Transverse colon (tissue), 4 donors: ENCODE results near the gene MED15. TPM values are rescaled to one million over a fixed set of nuclear protein-coding genes. Genes with fewer than 3 reads are reported as not detected.
A peak's percentile ranks its signal among the peaks of the same experiment; 100 is the strongest.

Experiments
- DNase-seq: peaks from one replicate; pipeline ENCODE4 v3.0.0-alpha.2; 2019
- H3K27ac ChIP-seq, 4 donors: fragments of 200-600 bp; sonication (generic); 2 replicates each; pipeline ENCODE4 v1.5.1; 2016 to 2018; ENCODE audit warnings: inconsistent platforms in 4 of 4
- H3K27me3 ChIP-seq: fragments of 200-600 bp; sonication (generic); 2 replicates; pipeline ENCODE4 v1.5.1; 2017; ENCODE audit warnings: inconsistent platforms
- H3K36me3 ChIP-seq, 4 donors: fragments of 200-600 bp; sonication (generic); 2 replicates each; pipeline ENCODE4 v1.5.1; 2017 to 2019; ENCODE audit warnings: inconsistent platforms in 4 of 4
- H3K4me1 ChIP-seq, 4 donors: fragments of 200-600 bp; sonication (generic); 2 replicates each; pipeline ENCODE4 v1.5.1; 2017 to 2020; ENCODE audit warnings: inconsistent platforms in 4 of 4
- H3K4me3 ChIP-seq, 4 donors: fragments of 200-600 bp; sonication (generic); 1 replicate in 1 of 4; 2 replicates in 3 of 4; pipeline versions ENCODE4 v1.5.1 to v1.6.1; 2017 to 2019; ENCODE audit warnings: inconsistent platforms in 4 of 4
- H3K9me3 ChIP-seq, 2 donors: fragments of 200-600 bp; sonication (generic); 2 replicates each; pipeline ENCODE4 v1.5.1; 2017 to 2019; ENCODE audit warnings: inconsistent platforms in 2 of 2
- CTCF ChIP-seq, 5 experiments: fragments of 200-600 bp in 3 of 5; fragments of 450-650 bp in 2 of 5; sonication (generic) in 3 of 5; IDR thresholded peaks; 1 replicate in 2 of 5; 2 replicates in 3 of 5; pipeline ENCODE4 v1.5.1; 2016 to 2017; ENCODE audit warnings: antibody characterized with exemption in 5 of 5, inconsistent platforms in 3 of 5, mild to moderate bottlenecking in 2 of 5, moderate library complexity in 1 of 5
- EP300 ChIP-seq: sonication (generic); formaldehyde crosslinking; IDR thresholded peaks from one replicate; pipeline ENCODE4 v1.6.1; 2017; ENCODE audit warnings: antibody characterized with exemption, low read depth
- POLR2A ChIP-seq: fragments of 450-650 bp; IDR thresholded peaks from one replicate; pipeline ENCODE4 v1.6.1; 2016; ENCODE audit warnings: antibody characterized with exemption, mild to moderate bottlenecking, moderate library complexity
- POLR2AphosphoS5 ChIP-seq, 3 donors: sonication (generic); formaldehyde crosslinking; IDR thresholded peaks; one replicate each; pipeline ENCODE4 v1.6.1; 2016; ENCODE audit warnings: antibody characterized with exemption in 3 of 3
- WGBS, 2 donors: methylation state at CpG; one replicate each; pipeline ENCODE4 v1.1.5; 2018; ENCODE audit warnings: low coverage in 1 of 2; 5-methylcytosine and 5-hydroxymethylcytosine counted together
- in situ Hi-C, 4 donors: fragments of 200-750 bp; cut with MboI; loops; one replicate each; pipeline versions ENCODE4 v1.15.0 to v1.15.1; 2017; ENCODE audit warnings: low sequenced_read_pairs in 3 of 4, low pct_ligation_motif_present in 1 of 4, low pct_unique_long_range_greater_than_20kb in 1 of 4
- intact Hi-C: fragments of 100-400 bp; cut with DNase I; formaldehyde crosslinking; loops from one replicate; pipeline ENCODE4 v1.15.1; 2023; ENCODE audit warnings: low total_unique reads
- total RNA-seq, 4 donors: library from RNA; depleted of rRNA; stranded (reverse); fragments of >200 nt; gene quantifications; one replicate each; pipeline ENCODE4 v1.1.0, GENCODE V29; 2016

Gene MED15
- total RNA-seq, 4 donors from 2014 or later: 70.3 to 211 (median 116) TPM

DNA sequence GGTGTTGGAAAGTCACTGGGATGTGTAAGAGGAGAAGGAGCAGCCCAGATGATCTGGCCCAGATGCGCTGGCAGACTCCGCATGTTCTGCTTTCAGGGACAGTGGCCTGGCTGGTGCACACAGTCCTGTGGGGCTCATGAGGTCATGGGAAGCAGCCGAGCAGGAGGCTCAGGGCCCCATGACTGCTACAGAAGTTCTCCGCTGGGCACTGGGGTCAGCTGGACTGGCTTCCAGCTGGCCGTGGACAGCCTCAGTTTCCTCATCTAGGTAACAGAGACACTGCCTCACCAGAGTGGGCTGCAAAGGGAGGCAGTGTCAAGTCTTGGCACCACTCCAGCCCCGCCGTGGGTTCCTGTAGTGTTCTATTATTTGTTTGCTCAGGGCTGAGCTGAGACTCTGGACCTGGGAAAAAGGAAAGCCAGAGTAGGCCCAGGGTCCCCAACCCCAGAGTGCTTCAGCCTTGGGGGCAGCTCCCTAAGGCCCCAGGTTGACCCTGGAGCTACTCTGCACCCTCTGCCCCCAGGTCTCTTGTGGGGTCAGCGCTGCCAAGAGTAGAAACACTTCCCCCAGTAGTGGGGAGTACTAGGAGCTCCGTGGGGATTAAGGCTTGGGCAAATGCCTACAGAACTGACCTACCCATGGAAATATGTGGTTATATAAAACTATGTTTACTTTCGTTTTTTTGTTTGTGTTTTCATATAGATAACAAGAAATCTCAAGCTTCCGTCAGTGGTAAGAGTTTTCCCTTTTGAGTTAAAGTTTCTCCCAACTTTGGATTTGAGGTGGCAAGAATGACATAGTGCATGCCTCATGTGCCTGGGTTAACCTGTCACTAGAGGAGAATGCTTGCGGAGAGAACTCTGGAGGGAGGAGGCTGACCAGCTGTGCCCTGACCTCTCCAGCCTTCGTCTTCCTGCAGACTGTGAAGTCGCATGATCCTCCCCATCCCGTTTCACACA, 45.3 kb downstream of the MED15 start:
- Histone ChIP-seq H3K4me3 (peak overlapping the region in 1 of 4 donors; percentile 1), H3K4me1 (peaks cover 40 to 73% (median 50%) of the 10 kb centered on the region in 4 donors), H3K27me3 (no peaks in the 10 kb centered on the region), H3K27ac (peak overlapping the region; percentile 85 to 87 (median 86)), H3K9me3 (no peaks in the 10 kb centered on the region), H3K36me3 (peaks cover 0 to 14% (median 0%) of the 10 kb centered on the region in 4 donors)
- WGBS, 2 donors: 26 to 46% methylated on average over 7 to 15 of the region's 15 CpGs
- peak; percentile 52 for DNase-seq
- TF ChIP-seq POLR2AphosphoS5 (IDR thresholded peaks at IDR 0.05): peak in 2 of 3 donors; percentile 8 to 17
- no peak for TF ChIP-seq EP300
- in situ Hi-C loops: no loop called here
- intact Hi-C loops: no loop called here

DNA sequence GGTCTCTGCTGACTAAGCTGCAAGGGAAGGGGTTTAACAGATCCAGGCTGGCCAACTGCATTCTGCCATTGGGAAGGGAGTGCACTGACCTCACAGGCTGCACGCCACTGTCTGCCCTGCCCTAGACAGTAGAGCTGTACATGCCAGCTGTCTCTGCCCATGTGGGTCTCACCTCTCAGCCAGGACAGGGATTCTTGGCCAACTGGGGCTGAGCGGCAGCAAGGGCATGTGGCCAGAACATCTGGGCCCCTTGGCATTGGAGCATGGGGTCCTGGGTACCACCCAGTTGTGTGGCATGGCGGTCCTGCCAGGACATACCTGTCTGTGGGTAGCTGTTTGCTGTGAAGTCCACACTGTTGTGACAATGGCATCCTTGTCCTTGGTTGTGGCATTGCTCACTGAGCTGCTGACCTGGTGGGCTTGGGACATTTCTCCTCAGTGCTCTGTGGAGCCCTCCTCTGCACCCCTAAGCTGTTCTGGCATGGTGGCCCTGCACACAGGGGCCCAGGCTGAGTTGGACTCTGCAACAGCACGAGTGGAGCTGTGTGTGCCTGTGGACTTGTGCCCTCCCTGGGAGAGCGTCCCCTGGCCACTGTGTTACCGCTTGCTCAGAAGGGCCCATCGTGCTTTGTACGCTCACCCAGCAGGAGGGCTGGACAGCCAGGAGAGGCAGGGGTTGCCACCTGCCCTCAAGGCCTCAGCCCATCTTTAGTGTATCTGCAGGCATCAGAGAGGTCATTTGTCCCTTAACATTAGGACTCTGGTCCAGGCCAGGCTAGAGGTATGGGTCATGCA, 46.7 kb downstream of the MED15 start:
- H3K27me3 ChIP-seq: no peaks in the 10 kb centered on the region
- no peak overlapping the region for H3K4me3 ChIP-seq
- peak overlapping the region; percentile 85 to 87 (median 86) for H3K27ac ChIP-seq
- intact Hi-C loops (no loop called here), in situ Hi-C loops (no loop called here)
- no peaks in the 10 kb centered on the region for H3K9me3 ChIP-seq
- TF ChIP-seq EP300 (no peak), POLR2A (no peak), POLR2AphosphoS5 (IDR thresholded peaks at IDR 0.05) (no peak), CTCF (IDR thresholded peaks at IDR 0.05) (no peak)
- WGBS, 2 donors: 97% methylated on average over 3 of the region's 8 CpGs; no CpG with 5 or more reads in 1 of the 2 donors
- DNase-seq: no peak
- H3K36me3 ChIP-seq: peaks cover 0 to 18% (median 5%) of the 10 kb centered on the region in 4 donors
- H3K4me1 ChIP-seq: peaks cover 36 to 65% (median 46%) of the 10 kb centered on the region in 4 donors

GRCh38 chr22:20554824-20555223, 47.4 kb downstream of the MED15 start:
- no peak for TF ChIP-seq POLR2A
- TF ChIP-seq CTCF (IDR thresholded peaks at IDR 0.05): no peak
- no peak for TF ChIP-seq EP300
- TF ChIP-seq POLR2AphosphoS5 (IDR thresholded peaks at IDR 0.05): no peak
- H3K9me3 ChIP-seq: no peaks in the 10 kb centered on the region
- no peak for DNase-seq
- 98 to 100% methylated on average over 1 to 14 of the region's 14 CpGs for WGBS, 2 donors
- in situ Hi-C loops (no loop called here), intact Hi-C loops (no loop called here)
- H3K27me3 ChIP-seq: no peaks in the 10 kb centered on the region
- no peak overlapping the region for H3K4me3 ChIP-seq
- H3K36me3 ChIP-seq: peaks cover 0 to 24% (median 6%) of the 10 kb centered on the region in 4 donors
- H3K27ac ChIP-seq: no peak overlapping the region
- peaks cover 30 to 58% (median 40%) of the 10 kb centered on the region in 4 donors for H3K4me1 ChIP-seq

- in situ Hi-C loops: no loop called here
- WGBS, 2 donors: 98 to 100% methylated on average over 1 to 2 of the region's 2 CpGs
- H3K27ac ChIP-seq: no peak overlapping the region
- peaks cover 0 to 21% (median 5%) of the 10 kb centered on the region in 4 donors for H3K4me1 ChIP-seq
- intact Hi-C loops: no loop called here
- H3K36me3 ChIP-seq: peaks cover 0 to 21% (median 6%) of the 10 kb centered on the region in 4 donors
- TF ChIP-seq EP300 (no peak), CTCF (IDR thresholded peaks at IDR 0.05) (no peak), POLR2A (no peak), POLR2AphosphoS5 (IDR thresholded peaks at IDR 0.05) (no peak)
- no peaks in the 10 kb centered on the region for H3K9me3 ChIP-seq
- no peak for DNase-seq
- H3K4me3 ChIP-seq: no peak overlapping the region
- no peaks in the 10 kb centered on the region for H3K27me3 ChIP-seq
Measured at GRCh38 chr22:20558534-20558933, 51.1 kb downstream of the MED15 start.
